Measurements from ENCODE around the gene NTSR2.

- TF ChIP-seq CTCF (IDR thresholded peaks at IDR 0.05) (no peak), EP300 (IDR thresholded peaks at IDR 0.05) (no peak)
Observed at GRCh38 chr2:11718606-11719005, 48.6 kb upstream of the NTSR2 start.
